GM12872 (cell line): ENCODE data around the gene SNAPC4.

Source experiments
- TF ChIP-seq, protein P1 (sequence below): IDR thresholded peaks from 3 replicates; pipeline ENCODE4 v1.5.1; 2011; ENCODE audit warnings: low read depth, mild to moderate bottlenecking, low read length, moderate library complexity; ENCODE audit not compliant: insufficient read depth

The SNAPC4 gene, protein sequence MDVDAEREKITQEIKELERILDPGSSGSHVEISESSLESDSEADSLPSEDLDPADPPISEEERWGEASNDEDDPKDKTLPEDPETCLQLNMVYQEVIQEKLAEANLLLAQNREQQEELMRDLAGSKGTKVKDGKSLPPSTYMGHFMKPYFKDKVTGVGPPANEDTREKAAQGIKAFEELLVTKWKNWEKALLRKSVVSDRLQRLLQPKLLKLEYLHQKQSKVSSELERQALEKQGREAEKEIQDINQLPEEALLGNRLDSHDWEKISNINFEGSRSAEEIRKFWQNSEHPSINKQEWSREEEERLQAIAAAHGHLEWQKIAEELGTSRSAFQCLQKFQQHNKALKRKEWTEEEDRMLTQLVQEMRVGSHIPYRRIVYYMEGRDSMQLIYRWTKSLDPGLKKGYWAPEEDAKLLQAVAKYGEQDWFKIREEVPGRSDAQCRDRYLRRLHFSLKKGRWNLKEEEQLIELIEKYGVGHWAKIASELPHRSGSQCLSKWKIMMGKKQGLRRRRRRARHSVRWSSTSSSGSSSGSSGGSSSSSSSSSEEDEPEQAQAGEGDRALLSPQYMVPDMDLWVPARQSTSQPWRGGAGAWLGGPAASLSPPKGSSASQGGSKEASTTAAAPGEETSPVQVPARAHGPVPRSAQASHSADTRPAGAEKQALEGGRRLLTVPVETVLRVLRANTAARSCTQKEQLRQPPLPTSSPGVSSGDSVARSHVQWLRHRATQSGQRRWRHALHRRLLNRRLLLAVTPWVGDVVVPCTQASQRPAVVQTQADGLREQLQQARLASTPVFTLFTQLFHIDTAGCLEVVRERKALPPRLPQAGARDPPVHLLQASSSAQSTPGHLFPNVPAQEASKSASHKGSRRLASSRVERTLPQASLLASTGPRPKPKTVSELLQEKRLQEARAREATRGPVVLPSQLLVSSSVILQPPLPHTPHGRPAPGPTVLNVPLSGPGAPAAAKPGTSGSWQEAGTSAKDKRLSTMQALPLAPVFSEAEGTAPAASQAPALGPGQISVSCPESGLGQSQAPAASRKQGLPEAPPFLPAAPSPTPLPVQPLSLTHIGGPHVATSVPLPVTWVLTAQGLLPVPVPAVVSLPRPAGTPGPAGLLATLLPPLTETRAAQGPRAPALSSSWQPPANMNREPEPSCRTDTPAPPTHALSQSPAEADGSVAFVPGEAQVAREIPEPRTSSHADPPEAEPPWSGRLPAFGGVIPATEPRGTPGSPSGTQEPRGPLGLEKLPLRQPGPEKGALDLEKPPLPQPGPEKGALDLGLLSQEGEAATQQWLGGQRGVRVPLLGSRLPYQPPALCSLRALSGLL (N-terminal part only)

DNA sequence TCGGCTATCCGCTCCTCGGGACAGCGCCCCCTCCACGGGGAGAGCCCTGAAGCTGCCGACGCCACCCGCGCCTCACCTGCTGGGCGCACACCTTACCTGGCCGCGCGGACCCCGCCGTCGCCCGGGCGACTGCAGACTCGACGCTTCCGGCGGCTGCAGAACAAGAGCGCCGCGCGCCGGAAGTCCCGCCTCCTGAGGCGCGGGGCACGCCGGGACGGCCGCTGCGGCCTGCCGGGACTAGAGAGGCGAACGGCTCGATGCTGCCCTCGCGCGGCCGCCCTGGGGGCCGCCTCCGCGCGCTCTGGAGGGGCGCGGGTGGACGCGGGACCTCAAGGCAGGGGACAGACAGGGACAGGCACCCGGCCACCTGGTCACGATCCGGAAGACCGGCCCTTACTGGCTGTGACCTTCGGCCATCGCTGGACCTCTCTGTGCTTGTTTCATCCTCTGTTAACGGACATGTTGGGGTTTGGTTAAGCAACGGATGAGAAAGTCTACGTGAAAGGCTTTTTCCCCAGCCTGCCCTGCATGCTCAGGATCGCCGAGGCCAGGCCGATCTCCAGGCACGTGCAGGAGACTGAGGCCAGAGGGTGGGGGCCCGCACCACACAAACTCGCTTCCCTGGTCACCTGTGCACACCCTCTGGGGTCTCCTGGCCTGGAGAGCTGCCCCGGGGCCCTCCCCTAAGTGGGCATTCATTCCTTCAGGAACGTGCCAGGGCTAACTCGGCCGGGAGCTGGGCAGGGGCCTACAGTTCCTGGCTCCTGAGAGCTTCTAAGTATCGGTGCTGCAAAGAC is at the start of gene SNAPC4:
Gene SNAPC4, minus strand, starts transcription at position 133 of the 797 bp plus-strand sequence. CDS start 1,742 bp downstream, outside the sequence.
- TF ChIP-seq, protein P1, sequence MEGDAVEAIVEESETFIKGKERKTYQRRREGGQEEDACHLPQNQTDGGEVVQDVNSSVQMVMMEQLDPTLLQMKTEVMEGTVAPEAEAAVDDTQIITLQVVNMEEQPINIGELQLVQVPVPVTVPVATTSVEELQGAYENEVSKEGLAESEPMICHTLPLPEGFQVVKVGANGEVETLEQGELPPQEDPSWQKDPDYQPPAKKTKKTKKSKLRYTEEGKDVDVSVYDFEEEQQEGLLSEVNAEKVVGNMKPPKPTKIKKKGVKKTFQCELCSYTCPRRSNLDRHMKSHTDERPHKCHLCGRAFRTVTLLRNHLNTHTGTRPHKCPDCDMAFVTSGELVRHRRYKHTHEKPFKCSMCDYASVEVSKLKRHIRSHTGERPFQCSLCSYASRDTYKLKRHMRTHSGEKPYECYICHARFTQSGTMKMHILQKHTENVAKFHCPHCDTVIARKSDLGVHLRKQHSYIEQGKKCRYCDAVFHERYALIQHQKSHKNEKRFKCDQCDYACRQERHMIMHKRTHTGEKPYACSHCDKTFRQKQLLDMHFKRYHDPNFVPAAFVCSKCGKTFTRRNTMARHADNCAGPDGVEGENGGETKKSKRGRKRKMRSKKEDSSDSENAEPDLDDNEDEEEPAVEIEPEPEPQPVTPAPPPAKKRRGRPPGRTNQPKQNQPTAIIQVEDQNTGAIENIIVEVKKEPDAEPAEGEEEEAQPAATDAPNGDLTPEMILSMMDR = peak; percentile 85

DNA sequence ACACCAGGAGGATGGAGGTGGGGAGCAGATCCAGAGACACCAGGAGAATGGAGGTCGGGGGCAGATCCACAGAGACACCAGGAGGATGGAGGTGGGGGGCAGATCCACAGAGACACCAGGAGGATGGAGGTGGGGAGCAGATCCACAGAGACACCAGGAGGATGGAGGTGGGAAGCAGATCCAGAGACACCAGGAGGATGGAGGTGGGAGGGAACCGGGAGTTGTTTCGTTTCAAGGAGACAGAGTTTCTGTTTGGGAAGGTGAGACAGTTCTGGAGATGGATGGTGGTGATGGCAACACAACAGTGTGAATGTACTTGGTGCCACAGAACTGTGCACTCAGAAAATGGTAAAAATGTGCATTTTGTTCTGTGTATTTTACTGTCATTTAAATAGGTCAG is 48.7 kb upstream of the SNAPC4 start:
- TF ChIP-seq, protein P1 = no peak

DNA sequence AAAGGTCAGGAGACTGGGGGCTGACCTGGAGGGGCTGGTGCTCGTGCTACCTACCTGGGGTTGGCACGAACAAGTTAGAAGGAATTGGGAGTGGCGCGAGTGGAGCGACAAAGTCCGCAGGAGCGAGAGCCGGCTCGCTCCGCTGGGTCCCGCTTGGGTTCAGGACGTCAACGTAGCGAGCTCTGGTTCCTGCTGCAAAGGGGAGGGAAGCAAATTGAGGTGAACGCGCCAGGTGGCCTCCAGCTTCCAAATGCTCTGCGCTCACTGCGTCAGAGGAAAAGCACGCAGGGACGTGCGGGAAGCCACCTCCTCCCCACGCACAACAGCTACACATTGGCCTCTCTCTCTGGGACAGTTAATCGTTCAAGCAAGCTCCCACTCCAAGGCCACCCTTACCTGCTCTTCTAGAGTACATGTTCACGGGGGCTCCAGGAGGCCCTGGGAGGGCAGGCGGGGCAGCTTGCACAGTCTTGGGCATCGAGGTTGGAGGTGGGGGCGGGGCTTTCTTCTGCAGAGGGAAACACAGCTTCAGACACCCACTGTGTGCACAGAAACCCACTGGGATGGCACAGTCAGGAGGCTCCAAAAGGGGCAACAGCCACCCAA is 47.3 kb upstream of the SNAPC4 start:
- TF ChIP-seq, protein P1 = no peak

DNA sequence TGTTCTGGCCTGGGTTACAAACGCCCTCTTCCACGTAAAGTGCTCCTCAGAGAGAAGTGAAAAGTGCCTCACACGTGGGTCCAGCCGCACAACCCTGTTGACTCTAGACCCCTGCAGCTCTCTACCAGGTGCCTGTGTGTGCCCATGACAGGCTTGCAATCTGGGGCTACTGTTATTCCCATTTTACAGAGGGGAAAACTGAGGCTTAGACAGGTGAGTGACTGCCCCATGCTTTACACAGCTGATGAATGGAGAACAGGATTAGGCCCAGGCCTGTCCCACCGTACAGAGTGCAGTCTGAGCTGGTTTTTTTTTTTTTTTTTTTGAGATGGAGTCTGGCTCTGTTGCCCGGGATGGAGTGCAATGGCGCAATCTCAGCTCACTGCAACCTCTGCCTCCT is 45.8 kb upstream of the SNAPC4 start:
- TF ChIP-seq, protein P1 = no peak

DNA sequence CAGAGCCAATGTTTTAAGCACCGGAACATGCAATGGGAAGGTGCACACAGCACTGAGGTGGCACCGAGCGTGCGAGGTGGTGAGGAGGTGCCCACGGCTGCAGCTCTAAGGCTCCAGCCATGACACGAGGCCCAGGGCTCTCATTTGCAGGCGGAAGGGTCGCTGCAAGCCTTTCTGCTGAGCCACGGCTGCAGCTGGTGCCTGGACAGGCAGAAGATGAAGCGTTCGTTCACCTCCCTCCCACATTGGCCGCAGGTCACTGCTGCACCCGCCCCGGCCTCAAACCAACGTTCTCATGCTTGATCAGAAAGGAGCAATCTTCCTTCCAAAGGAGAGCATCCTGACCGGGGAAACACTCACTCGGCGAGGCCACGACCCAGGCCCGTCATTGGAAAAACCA is 44.1 kb upstream of the SNAPC4 start:
- TF ChIP-seq, protein P1 = no peak

DNA sequence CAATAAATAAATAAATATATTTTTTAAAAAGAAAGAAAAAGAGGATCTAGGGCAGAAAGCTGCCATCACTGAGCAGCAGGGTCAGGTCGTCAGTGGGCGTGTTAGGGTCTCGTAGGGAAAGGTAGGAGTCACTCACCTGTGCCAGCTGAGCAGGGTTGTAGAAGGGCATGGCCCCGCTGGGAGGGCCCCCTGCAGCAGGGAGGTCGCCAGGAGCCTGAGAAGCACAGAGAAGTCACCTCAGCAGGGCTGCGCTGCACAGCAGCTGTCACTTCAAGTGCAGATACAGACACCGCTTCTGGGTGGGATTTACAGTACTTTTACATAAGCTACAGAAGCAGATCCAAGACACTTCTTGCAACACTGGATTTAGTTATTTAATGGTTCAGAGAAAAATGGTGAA is 43.7 kb upstream of the SNAPC4 start:
- TF ChIP-seq, protein P1 = no peak
